IMR-90 (cell line): ENCODE data around the gene PDS5B. TPM values are rescaled to one million over a fixed set of nuclear protein-coding genes. Genes with fewer than 3 reads are reported as not detected.
A peak's percentile ranks its signal among the peaks of the same experiment; 100 is the strongest.

ENCODE experiments used
- ATAC-seq: fragments of 200-7000 bp; cut with Tn5 transposase; 2 replicates; pipeline ENCODE4 v1.9.1; 2020; ENCODE audit warnings: low read depth, mild to moderate bottlenecking, moderate library complexity
- BruUV-seq: library from RNA; stranded (reverse); fragments of 400-500 nt; replicated peaks from 2 replicates; lab custom pipeline; 2021; lab: Mats Ljungman, UMichigan
- CTCF ChIA-PET: fragments of 300-600 bp; formaldehyde crosslinking; extraction: SDS; loops from one replicate; lab custom pipeline; 2021; ENCODE audit warnings: antibody characterized with exemption; lab: Yijun Ruan, JAX
- POLR2A ChIA-PET: fragments of 300-600 bp; sonication (Branson Sonifier 250); formaldehyde crosslinking; loops from one replicate; lab custom pipeline; 2022; ENCODE audit warnings: antibody characterized with exemption; ENCODE audit not compliant: unreplicated experiment; lab: Charles Lee
- DNase-seq: peaks from one replicate; pipeline ENCODE4 v3.0.0; 2013
- H2AFZ ChIP-seq: replicated peaks from 2 replicates; pipeline ENCODE3; 2013; ENCODE audit warnings: low read length, mild to moderate bottlenecking; ENCODE audit not compliant: poor library complexity
- H2AK5ac ChIP-seq: 2 replicates; pipeline ENCODE4 v1.6.1; 2013; ENCODE audit warnings: low read depth, low read length, inconsistent platforms
- H2AK9ac ChIP-seq: replicated peaks from 2 replicates; pipeline ENCODE3; 2013; ENCODE audit warnings: mild to moderate bottlenecking, low read depth, low read length, moderate library complexity; ENCODE audit not compliant: poor library complexity
- H2BK120ac ChIP-seq: 2 replicates; pipeline ENCODE4 v1.6.1; 2013; ENCODE audit warnings: low read depth, low read length, inconsistent platforms
- H2BK15ac ChIP-seq: 3 replicates; pipeline ENCODE4 v1.6.1; 2013; ENCODE audit warnings: low read depth, low read length, inconsistent platforms
- H2BK20ac ChIP-seq: 2 replicates; pipeline ENCODE4 v1.6.1; 2013; ENCODE audit warnings: low read depth, mild to moderate bottlenecking, inconsistent platforms, low read length, moderate library complexity
- H2BK5ac ChIP-seq: 2 replicates; pipeline ENCODE4 v1.6.1; 2013; ENCODE audit warnings: mild to moderate bottlenecking, low read depth, low read length, inconsistent platforms; ENCODE audit not compliant: poor library complexity, severe bottlenecking
- H3K14ac ChIP-seq: replicated peaks from 2 replicates; pipeline ENCODE4 v1.6.1; 2013; ENCODE audit warnings: low read depth, low read length, inconsistent platforms
- H3K18ac ChIP-seq: 2 replicates; pipeline ENCODE4 v1.6.1; 2013; ENCODE audit warnings: low read depth, low read length, control low read depth
- H3K23ac ChIP-seq: 2 replicates; pipeline ENCODE4 v1.6.1; 2013; ENCODE audit warnings: low read depth, low read length, inconsistent platforms
- H3K27ac ChIP-seq: 2 replicates; pipeline ENCODE4 v1.5.1; 2013; ENCODE audit warnings: mild to moderate bottlenecking, control low read depth, low read length; ENCODE audit not compliant: insufficient read depth
- H3K27me3 ChIP-seq: 2 replicates; pipeline ENCODE4 v1.6.1; 2013; ENCODE audit warnings: low read length; ENCODE audit not compliant: control insufficient read depth, insufficient read depth
- H3K36me3 ChIP-seq: 2 replicates; pipeline ENCODE4 v1.6.1; 2013; ENCODE audit warnings: low read length, mixed read lengths; ENCODE audit not compliant: control insufficient read depth, insufficient read depth
- H3K4ac ChIP-seq: 2 replicates; pipeline ENCODE4 v1.6.1; 2013; ENCODE audit warnings: low read depth, low read length, inconsistent platforms
- H3K4me1 ChIP-seq: 2 replicates; pipeline ENCODE4 v1.6.1; 2013; ENCODE audit warnings: low read length, mixed read lengths; ENCODE audit not compliant: control insufficient read depth, insufficient read depth
- H3K4me2 ChIP-seq: 2 replicates; pipeline ENCODE4 v1.6.1; 2013; ENCODE audit warnings: low read depth, mild to moderate bottlenecking, control low read depth, low read length, moderate library complexity
- H3K4me3 ChIP-seq: 2 replicates; pipeline ENCODE4 v1.5.1; 2013; ENCODE audit warnings: low read depth, mild to moderate bottlenecking, control low read depth, low read length, moderate library complexity; ENCODE audit not compliant: insufficient read depth
- H3K56ac ChIP-seq: 2 replicates; pipeline ENCODE4 v1.6.1; 2013; ENCODE audit warnings: low read length, inconsistent platforms; ENCODE audit not compliant: insufficient read depth; ENCODE audit errors: extremely low read depth
- H3K79me1 ChIP-seq, 2 experiments: 2 replicates each; pipeline ENCODE4 v1.6.1; 2013; ENCODE audit warnings: low read length in 2 of 2, inconsistent platforms in 1 of 2, low read depth in 1 of 2
- H3K9ac ChIP-seq: 2 replicates; pipeline ENCODE4 v1.6.1; 2013; ENCODE audit warnings: low read depth, low read length, control low read depth
- H3K9me1 ChIP-seq: 2 replicates; pipeline ENCODE4 v1.6.1; 2013; ENCODE audit warnings: low read length, inconsistent platforms; ENCODE audit not compliant: insufficient read depth
- H3K9me3 ChIP-seq: 2 replicates; pipeline ENCODE4 v1.6.1; 2013; ENCODE audit warnings: low read length; ENCODE audit not compliant: control insufficient read depth, insufficient read depth
- H4K20me1 ChIP-seq: 2 replicates; pipeline ENCODE4 v1.6.1; 2013; ENCODE audit warnings: low read length, inconsistent platforms; ENCODE audit not compliant: insufficient read depth
- H4K5ac ChIP-seq: 2 replicates; pipeline ENCODE4 v1.6.1; 2013; ENCODE audit warnings: mild to moderate bottlenecking, low read depth, low read length, control low read depth
- H4K8ac ChIP-seq, 2 experiments: 2 replicates each; pipeline ENCODE4 v1.6.1; 2013; ENCODE audit warnings: low read depth in 2 of 2, low read length in 2 of 2, control low read depth in 1 of 2, inconsistent platforms in 1 of 2
- H4K91ac ChIP-seq: 2 replicates; pipeline ENCODE4 v1.6.1; 2013; ENCODE audit warnings: low read depth, low read length, inconsistent platforms; ENCODE audit not compliant: insufficient read depth
- BHLHE40 ChIP-seq: fragments of 150-350 bp; IDR thresholded peaks from 2 replicates; pipeline ENCODE4 v1.6.1; 2016; ENCODE audit warnings: mild to moderate bottlenecking, low read depth, low read length
- CEBPB ChIP-seq: IDR thresholded peaks from 2 replicates; pipeline ENCODE4 v1.6.1; 2012; ENCODE audit warnings: low read depth, low read length, improper control_type of control experiment
- CHD1 ChIP-seq: IDR thresholded peaks from 2 replicates; pipeline ENCODE4 v1.6.1; 2012; ENCODE audit warnings: low read depth, low read length, improper control_type of control experiment
- FOS ChIP-seq: fragments of 150-350 bp; IDR thresholded peaks from 2 replicates; pipeline ENCODE4 v1.6.1; 2016; ENCODE audit warnings: low read depth, low read length
- MAFK ChIP-seq: IDR thresholded peaks from 2 replicates; pipeline ENCODE4 v1.6.1; 2012; ENCODE audit warnings: low read depth, low read length, improper control_type of control experiment
- MAZ ChIP-seq: IDR thresholded peaks from 2 replicates; pipeline ENCODE4 v1.6.1; 2012; ENCODE audit warnings: low read depth, mild to moderate bottlenecking, low read length, improper control_type of control experiment, moderate library complexity, borderline replicate concordance
- MXI1 ChIP-seq: IDR thresholded peaks from 2 replicates; pipeline ENCODE4 v1.6.1; 2012; ENCODE audit warnings: low read depth, mild to moderate bottlenecking, low read length, moderate library complexity, borderline replicate concordance
- NFE2L2 ChIP-seq: fragments of 150-350 bp; IDR thresholded peaks from 2 replicates; pipeline ENCODE4 v1.6.1; 2016; ENCODE audit warnings: low read depth, mild to moderate bottlenecking, low read length
- POLR2A ChIP-seq: IDR thresholded peaks from 2 replicates; pipeline ENCODE4 v1.6.1; 2012; ENCODE audit warnings: mild to moderate bottlenecking, low read depth, low read length
- RAD21 ChIP-seq: IDR thresholded peaks from 2 replicates; pipeline ENCODE4 v1.6.1; 2012; ENCODE audit warnings: low read length, improper control_type of control experiment
- RCOR1 ChIP-seq: IDR thresholded peaks from 2 replicates; pipeline ENCODE4 v1.6.1; 2012; ENCODE audit warnings: mild to moderate bottlenecking, low read length, improper control_type of control experiment; ENCODE audit not compliant: insufficient replicate concordance
- RFX5 ChIP-seq: IDR thresholded peaks from 2 replicates; pipeline ENCODE4 v1.8.0; 2012; ENCODE audit warnings: low read depth, mild to moderate bottlenecking, low read length, moderate library complexity
- SMC3 ChIP-seq: fragments of 150-350 bp; IDR thresholded peaks from 2 replicates; pipeline ENCODE4 v1.6.1; 2016; ENCODE audit warnings: low read depth, mild to moderate bottlenecking, antibody characterized with exemption, low read length, moderate library complexity
- WGBS, 2 experiments: methylation state at CpG; one replicate each; pipeline versions ENCODE4 v1.1.5 to v1.1.7; 2013; ENCODE audit warnings: missing lambda C conversion rate in 2 of 2; ENCODE audit not compliant: insufficient read length in 1 of 2; ENCODE audit errors: extremely low coverage in 2 of 2; 5-methylcytosine and 5-hydroxymethylcytosine counted together
- dilution Hi-C: fragments of 300-500 bp; cut with HindIII; formaldehyde crosslinking; loops from one replicate; pipeline ENCODE4 v1.14.3; 2018; ENCODE audit warnings: low sequenced_read_pairs; ENCODE audit not compliant: unreplicated experiment
- in situ Hi-C: fragments of 300-500 bp; cut with MboI; formaldehyde crosslinking; loops from 3 replicates; pipeline ENCODE4 v1.14.3; 2019; ENCODE audit warnings: low sequenced_read_pairs, inconsistent platforms, mixed read lengths
- intact Hi-C: fragments of 100-400 bp; cut with micrococcal nuclease; formaldehyde crosslinking; loops from 2 replicates; pipeline ENCODE4 v1.10.0; 2022
- polyA plus RNA-seq, 3 experiments: library from polyadenylated mRNA; depleted of rRNA; stranded (reverse); fragments of >200 nt; gene quantifications; 2 replicates each; pipeline ENCODE4 v1.2.3, GENCODE V29; 2012; ENCODE audit warnings: low replicate concordance in 1 of 3
- total RNA-seq: library from RNA; depleted of rRNA; stranded (reverse); fragments of >200 nt; gene quantifications from 2 replicates; pipeline ENCODE4 v1.2.3, GENCODE V29; 2012
- TF ChIP-seq, protein P1 (sequence below): fragments of 150-350 bp; IDR thresholded peaks from 2 replicates; pipeline ENCODE4 v1.6.1; 2017; ENCODE audit warnings: mild to moderate bottlenecking, antibody characterized with exemption, low read length, low read depth
- TF ChIP-seq, protein P2 (sequence below): fragments of 150-350 bp; IDR thresholded peaks from 2 replicates; pipeline ENCODE4 v1.6.1; 2016; ENCODE audit warnings: low read depth, mild to moderate bottlenecking, low read length, moderate library complexity, borderline replicate concordance
- TF ChIP-seq, protein P3 (sequence below): conservative IDR thresholded peaks from 2 replicates; pipeline ENCODE4 v1.5.1; 2012; ENCODE audit warnings: mild to moderate bottlenecking, low read depth, low read length, improper control_type of control experiment

PDS5B gene
- total and polyA plus RNA-seq, 2 of the 4 experiments (the other 2 are of a cell fraction), result 6.2 to 20.1 TPM

DNA sequence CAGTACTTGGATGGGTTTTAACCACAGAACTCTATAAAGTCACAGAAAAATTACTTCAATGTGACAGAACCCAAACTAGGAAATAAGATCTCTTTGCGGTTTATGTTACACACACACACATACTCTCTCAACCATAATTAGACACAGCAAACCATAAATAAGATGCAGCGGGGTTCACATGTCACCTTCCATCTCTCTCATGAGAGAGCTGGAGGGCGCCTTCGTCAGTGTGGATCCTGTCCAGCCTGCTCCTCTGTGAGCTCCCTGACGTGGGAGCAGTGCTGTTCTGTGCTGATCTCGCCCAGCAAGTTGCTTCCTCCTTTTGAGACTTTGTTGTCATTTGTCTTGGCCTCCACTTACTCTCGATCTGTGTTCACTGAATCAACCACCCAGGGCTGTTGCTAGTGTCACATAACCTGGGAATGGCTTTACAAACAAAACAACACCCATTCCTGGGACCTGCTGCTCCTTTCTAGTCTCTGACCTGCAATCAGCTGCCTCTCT, 225.1 kb downstream of the PDS5B start:
- Histone ChIP-seq H3K9me3 (peaks cover 7% of the 10 kb centered on the region), H2BK20ac (no peak overlapping the region), H2BK5ac (no peak overlapping the region), H2AFZ (peak overlapping the region; percentile 11), H3K9ac (no peak overlapping the region), H2AK5ac (no peak overlapping the region), H3K27ac (no peak overlapping the region), H4K91ac (no peak overlapping the region), H3K27me3 (no peaks in the 10 kb centered on the region), H3K9me1 (no peaks in the 10 kb centered on the region), H4K20me1 (no peaks in the 10 kb centered on the region), H3K23ac (no peak overlapping the region), H3K36me3 (no peaks in the 10 kb centered on the region), H2BK15ac (no peak overlapping the region), H3K14ac (no peak overlapping the region), H3K4me2 (no peak overlapping the region), H3K79me1 (no peaks in the 10 kb centered on the region), H2BK120ac (no peak overlapping the region), H3K4me3 (no peak overlapping the region), H4K8ac (no peak overlapping the region), H2AK9ac (no peak overlapping the region), H3K18ac (no peak overlapping the region), H3K4ac (no peak overlapping the region), H4K5ac (no peak overlapping the region), H3K56ac (no peak overlapping the region), H3K4me1 (no peaks in the 10 kb centered on the region; the same call in 1 of the 2 replicates)
- BruUV-seq, result no TSS peak
- intact Hi-C loops, result no loop called here
- WGBS, 2 experiments, result 60% methylated on average over 3 of the region's 7 CpGs; no CpG with 5 or more reads in 1 of the 2 experiments
- ATAC-seq (peak; percentile 24; the same call in 1 of the 2 replicates), DNase-seq (no peak)
- POLR2A ChIA-PET, result no interaction called here
- in situ Hi-C loops, result no loop called here
- CTCF ChIA-PET, result no interaction called here
- TF ChIP-seq, protein P1, sequence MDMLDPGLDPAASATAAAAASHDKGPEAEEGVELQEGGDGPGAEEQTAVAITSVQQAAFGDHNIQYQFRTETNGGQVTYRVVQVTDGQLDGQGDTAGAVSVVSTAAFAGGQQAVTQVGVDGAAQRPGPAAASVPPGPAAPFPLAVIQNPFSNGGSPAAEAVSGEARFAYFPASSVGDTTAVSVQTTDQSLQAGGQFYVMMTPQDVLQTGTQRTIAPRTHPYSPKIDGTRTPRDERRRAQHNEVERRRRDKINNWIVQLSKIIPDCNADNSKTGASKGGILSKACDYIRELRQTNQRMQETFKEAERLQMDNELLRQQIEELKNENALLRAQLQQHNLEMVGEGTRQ, result no peak
- TF ChIP-seq, protein P2, sequence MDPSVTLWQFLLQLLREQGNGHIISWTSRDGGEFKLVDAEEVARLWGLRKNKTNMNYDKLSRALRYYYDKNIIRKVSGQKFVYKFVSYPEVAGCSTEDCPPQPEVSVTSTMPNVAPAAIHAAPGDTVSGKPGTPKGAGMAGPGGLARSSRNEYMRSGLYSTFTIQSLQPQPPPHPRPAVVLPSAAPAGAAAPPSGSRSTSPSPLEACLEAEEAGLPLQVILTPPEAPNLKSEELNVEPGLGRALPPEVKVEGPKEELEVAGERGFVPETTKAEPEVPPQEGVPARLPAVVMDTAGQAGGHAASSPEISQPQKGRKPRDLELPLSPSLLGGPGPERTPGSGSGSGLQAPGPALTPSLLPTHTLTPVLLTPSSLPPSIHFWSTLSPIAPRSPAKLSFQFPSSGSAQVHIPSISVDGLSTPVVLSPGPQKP, result no peak
- TF ChIP-seq SMC3 (no peak), CHD1 (no peak), MAFK (no peak), POLR2A (no peak), NFE2L2 (no peak), CEBPB (no peak), RFX5 (no peak), MAZ (no peak), RAD21 (no peak), BHLHE40 (no peak), MXI1 (no peak), RCOR1 (no peak), FOS (no peak)
- TF ChIP-seq, protein P3, sequence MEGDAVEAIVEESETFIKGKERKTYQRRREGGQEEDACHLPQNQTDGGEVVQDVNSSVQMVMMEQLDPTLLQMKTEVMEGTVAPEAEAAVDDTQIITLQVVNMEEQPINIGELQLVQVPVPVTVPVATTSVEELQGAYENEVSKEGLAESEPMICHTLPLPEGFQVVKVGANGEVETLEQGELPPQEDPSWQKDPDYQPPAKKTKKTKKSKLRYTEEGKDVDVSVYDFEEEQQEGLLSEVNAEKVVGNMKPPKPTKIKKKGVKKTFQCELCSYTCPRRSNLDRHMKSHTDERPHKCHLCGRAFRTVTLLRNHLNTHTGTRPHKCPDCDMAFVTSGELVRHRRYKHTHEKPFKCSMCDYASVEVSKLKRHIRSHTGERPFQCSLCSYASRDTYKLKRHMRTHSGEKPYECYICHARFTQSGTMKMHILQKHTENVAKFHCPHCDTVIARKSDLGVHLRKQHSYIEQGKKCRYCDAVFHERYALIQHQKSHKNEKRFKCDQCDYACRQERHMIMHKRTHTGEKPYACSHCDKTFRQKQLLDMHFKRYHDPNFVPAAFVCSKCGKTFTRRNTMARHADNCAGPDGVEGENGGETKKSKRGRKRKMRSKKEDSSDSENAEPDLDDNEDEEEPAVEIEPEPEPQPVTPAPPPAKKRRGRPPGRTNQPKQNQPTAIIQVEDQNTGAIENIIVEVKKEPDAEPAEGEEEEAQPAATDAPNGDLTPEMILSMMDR, result no peak
- dilution Hi-C loops, result no loop called here
